ENCODE results near the gene FITM1.
A peak's percentile ranks its signal among the peaks of the same experiment; 100 is the strongest.

The FITM1 gene

DNA sequence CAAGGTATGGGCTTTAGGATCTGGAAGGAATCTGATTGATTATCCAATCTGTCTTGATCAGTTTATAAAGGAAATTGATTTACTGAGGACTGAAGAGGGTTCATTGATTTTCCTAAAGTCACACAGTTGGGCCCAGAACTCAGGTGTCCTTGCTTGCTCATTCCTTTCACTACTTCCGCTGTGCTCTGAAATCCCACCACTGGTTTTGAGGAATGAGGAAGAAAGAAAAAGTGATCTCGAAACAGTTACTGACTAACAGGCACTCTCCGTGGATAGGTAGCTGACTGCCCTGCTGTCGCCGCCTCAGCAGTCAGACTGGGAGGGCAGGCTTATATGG is at the start of gene FITM1:
Gene FITM1 (plus strand): TSS at position 280 of the 337 bp plus-strand sequence. CDS start 905 bp downstream, outside the sequence.
- DNase-seq: no peak

DNA sequence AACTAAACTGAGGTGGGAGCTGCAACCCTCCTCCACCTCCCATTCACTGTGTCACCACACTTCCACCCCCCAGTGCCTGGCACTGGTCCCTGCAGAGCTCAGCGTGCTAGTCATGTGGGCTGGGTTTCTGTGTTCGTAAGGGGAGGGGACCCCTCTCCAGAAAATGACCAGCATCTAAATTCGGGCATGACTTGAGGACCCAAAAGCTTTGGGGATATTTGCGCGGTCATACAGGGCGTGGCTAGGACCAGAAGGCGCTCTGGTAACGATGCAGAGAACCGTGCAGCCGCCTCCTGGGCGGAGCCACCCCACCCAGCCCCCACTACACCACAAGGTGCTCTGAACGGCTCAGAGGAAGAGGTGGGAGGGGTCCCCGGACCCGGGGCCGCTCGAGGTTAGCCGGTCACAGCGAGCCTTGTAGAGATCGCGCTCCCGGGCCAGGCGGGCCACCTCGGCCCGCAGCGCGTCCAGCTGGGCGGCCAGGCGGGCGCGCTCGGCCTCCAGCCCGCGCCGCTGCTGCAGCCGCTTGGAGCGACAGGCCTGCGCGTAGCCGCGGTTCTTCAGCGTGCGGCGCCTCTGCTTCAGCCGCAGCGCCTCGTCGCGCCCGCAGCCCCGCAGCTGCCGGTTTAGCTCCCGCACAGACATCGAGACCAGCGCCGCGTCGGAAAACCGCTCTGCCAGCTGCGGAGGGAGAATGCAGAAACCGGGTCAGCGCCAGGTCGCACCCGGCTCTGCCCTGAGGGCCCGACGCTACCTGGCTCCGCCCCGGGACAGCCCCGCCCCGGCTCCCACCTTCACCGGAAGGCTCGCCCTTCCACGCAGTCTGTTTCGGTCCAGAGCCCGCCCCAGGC is 49.3 kb upstream of the FITM1 start:
- peak; percentile 80 to 83 for DNase-seq

GRCh38 chr14:24081739-24082211 is 48.7 kb upstream of the FITM1 start:
- DNase-seq: no peak

DNA sequence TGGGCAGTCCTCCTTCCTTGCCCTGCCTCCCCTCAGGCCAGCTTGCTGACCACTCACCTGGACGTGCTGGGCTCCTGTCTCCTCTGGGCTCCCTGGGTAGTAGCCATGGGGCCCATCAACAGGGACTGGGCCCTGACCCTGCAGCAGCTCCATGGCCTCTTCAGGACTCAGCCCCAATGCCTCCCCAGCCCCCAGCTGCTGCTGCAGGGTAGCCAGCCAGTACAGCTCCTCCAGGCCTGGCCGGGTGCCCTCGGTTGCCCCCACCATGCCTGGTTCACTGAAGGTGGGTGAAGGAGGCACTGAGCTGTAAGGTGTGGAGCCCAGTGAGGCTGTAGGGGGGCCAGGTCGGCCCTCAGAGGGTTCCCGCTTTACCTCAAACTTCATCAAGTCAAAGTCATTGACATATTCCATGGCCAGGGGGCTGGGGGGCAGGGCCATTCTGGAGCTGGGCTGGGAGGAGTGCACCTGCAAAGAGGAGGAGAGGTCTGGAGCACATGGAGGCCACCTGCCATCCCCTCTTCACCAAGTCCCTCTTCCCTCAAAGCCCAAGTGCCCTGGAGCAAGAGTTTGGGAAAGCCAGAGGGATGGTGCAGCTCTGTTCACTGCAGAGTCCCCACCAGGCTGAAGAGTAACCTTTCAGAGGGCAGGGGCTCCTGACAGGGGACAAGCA is 47.9 kb upstream of the FITM1 start:
- DNase-seq: no peak

- DNase-seq: no peak
These were observed 47.0 kb upstream of the FITM1 start for GRCh38 chr14:24083462-24083861.

DNA sequence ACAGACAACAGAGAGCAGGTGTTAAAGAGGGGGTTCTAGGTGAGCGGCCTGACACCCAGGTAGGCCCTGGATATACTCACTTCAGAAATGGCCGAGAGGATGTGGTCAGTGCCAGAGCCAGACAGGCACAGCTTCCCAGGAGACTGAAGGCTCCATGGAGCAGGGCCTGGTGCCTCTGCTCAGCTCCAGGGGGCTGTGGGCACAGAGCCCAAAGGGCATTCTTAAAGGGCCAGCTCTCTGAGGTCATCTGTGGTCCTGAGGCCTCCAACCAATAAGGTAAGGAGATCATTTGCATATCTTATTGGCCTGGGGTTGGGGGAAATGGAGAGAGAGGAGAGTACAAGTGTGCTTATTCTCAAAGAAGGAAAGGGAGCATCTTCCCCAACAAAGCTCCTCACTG is 46.0 kb upstream of the FITM1 start:
- DNase-seq: no peak

GRCh38 chr14:24085215-24085614 is 45.2 kb upstream of the FITM1 start:
- DNase-seq: no peak

DNA sequence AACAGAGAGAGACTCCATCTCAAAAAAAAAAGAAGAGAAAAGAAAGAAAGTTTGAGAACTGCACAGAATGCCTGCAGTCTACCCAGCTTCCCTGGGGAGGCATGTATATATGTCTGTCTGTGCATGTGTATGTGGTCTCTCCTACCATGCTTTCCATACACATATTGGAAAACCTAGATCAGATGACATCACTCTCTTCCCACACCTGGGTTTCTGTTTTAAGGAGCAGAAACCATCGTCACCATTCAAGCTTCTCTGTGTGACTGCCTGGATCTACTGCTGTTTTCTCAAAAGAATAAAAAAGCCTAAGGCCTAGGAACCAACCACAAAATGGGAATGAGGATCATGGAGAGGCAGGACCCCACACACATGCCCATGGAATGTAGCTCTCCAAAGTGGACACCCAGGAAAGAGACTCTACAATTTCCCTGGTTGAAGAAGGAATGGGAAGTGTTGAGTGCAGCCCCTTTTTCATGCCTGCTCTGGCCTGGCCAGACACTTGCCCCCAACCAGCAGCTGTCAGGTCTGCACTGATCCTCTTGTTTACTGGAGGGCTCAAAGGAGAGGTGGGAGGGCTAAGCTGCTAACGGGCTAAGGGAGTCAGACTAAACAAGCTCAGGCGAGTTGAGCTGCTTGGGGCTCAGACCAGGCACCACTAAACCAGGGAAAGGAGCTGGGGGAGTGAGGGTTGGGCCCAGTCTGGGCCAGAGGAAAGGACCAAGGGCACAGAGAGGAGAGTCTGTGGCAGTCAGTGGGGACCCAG is 44.1 kb upstream of the FITM1 start:
- DNase-seq: no peak

DNA sequence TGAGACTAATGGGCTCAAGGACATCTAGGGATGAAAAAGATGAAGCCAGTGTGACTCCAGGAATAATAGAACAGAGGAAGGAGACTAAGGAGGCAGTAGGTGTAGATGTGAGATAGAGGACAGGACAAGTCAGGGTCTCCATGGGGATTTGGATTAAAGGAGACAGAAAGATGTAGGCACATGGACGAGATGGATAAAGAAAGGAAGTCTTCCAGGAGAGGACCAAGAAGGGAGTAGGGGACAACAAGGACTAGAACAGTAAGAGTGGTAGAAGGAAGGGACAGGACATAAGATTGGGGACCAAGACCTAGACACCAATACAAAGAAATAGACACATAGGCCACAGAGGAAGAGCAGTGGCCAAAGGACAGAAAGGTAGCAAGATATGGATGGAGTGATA is 43.5 kb upstream of the FITM1 start:
- no peak for DNase-seq

- DNase-seq: no peak
These were observed 42.4 kb upstream of the FITM1 start for GRCh38 chr14:24088095-24088494.

GRCh38 chr14:24089890-24090289 is 40.6 kb upstream of the FITM1 start:
- DNase-seq: no peak

- no peak for DNase-seq
These were observed 38.4 kb upstream of the FITM1 start for GRCh38 chr14:24092110-24092504.

DNA sequence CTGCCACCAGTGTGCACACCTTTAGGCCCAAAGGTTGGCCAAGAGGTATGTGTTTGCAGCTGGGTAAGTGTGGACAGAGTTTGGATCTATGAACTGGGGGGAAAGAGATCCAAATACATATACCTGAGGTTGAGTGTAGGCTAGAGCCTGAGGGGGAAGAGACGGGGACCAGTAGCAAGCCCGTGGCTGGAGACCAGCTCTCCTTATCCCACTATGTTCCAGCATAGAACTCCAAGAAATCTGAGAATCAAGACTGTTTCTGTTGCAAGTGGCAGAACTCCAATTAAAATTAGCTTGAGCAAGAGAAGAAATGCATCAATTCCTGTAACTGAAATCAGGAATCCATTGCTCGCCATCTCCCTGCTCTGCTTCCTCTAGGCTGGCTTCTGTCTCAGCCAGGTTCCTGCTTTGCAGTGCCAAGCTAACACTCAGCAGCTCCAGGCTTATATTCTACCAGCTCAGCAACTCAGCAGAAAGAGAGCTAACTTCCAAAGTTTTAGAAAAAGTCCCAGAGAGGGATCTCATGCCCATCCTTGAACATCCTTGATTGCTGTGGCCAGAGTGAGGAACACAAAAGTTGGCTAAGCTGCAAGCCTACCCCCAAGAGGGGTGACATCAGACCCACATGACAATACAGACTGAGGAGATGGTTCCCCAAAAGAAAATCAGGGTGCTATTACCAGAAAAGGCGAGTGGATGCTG is 37.8 kb upstream of the FITM1 start:
- DNase-seq: no peak

DNA sequence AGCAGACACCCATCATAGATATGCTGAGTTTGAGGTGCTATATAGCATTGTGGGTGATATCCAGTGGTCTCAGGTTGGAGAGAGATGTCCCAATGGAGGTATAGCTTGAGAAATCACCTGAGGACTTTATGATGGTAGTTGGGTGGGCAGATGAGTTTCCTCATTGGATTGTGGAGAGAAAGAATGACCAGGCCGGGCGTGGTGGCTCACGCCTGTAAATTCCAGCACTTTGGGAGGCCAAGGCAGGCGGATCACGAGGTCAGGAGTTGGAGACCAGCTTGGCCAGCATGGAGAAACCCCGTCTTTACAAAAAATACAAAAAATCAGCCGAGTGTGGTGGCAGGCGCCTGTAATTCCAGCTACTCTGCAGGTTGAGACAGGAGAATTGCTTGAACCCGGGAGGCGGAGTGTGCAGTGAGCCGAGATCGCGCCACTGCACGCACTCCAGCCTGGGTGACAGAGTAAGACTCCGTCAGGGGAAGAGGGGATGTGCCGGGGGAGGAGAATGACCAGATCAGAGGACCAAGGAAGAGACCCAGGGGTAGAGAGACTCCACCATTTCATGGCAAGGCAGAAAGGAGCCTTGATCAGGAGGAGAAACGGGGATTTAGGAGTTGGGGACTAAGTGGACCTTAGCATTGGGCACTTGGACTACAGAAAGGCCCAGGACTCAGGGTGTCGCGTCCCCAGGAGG is 37.1 kb upstream of the FITM1 start:
- peak in 1 of 2 experiments; percentile 13 for DNase-seq

DNA sequence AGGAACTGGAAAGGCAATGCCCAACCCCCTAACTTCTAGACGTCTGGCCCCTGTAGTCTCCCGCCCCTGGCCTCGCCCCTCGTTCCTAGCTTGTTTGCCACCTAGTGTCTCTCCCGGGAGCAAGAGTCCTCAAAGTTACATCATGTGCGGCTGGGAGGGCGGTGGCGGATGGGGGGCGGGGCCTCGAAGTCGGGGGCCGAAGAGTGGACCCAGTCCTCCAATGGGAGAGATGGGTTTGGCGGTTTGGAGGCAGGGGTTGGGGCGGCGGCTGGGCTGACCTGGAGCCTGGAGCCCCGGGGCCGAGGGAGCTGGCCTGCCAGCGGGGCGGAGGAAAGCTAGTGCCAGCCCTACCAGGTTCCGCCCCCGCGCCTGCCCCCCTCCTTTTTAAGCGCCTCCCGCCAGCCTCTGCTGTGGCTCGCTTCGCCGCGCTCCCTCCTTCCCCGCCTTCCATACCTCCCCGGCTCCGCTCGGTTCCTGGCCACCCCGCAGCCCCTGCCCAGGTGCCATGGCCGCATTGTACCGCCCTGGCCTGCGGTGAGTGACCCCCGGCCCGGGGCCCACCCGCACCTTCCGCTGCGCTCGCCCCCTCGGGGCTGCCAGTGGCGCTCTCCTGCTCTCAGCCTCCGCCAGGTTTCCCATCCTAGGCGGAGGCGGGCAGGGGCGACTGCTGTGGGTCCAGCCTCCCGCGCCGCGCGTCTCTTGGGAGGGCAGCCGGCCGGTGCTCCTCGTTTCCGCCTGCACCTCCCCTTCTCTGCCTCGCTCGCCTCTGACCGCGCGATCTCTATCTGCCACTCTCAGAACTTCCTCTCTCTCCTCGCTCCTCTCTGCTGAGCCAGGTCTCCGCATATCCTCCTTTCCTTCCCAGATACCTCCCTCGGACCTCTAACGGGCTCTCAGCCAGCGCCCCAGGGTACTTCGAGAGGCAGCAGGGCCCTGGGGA is 36.3 kb upstream of the FITM1 start, which contains the start of gene PCK2:
Gene PCK2 (plus strand): TSS at position 411 of the 940 bp plus-strand sequence. CDS start 95 bp downstream, at position 506.
- DNase-seq: peak; percentile 91 to 93

DNA sequence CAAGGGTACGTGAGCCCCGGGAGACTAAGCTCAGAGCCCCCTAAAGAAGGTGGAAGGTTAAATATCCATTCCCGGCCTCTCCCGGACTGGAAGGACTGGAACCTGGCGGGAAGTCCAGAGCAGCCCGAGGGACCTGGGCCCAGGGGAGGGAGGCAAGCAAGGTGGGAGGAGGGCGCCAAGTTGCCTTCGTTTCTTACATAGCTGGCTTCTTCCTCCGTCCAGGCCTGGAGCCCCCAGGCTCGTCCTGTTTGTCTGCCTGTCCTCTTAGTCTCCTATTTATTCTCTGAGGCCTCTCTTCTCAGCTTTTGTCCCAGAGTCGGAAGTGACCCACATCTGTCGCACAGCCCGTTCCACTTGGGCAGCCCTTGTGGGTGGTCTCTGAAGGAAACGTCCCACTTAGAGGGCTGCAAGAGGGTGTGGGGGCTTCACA is 35.6 kb upstream of the FITM1 start:
- peak in 1 of 2 experiments; percentile 26 for DNase-seq

DNA sequence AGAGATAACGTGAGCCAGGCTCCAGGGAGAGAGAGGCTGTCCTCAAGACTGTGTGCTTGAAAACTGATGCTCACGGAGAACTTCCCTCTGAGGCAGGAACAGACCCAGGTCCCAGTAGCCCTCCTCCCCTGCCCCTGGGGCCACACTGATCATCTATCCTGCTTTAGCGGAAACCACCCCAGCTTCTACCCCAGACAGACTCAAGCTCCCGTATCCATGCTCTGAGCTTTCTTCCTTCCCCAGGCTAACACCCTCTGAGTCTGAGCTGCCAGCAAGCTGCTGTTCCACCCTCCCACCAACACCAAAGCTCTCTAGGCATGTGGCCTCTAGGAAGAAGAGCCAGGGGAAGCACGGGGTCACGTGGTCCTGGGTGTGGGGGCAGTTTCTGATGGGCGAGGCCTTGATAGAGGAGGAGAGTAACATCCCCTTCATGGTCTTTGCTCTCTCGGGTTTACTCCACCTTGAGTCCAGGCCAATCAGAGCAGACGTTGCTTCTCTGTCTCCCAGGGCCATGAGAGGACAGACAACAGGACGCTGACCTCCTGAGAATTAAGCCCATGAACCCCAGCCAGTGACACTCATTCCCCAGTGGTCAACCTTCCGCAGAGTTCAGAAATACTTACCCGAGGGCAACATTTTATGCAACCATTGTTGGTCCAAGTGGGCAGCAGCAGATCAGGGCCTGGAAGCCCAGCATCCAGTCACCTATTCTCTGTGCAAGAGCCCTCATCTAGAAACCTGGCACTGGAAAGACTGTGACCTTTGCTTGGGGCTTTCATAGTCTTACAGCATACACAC is 35.0 kb upstream of the FITM1 start:
- DNase-seq: peak; percentile 74 to 83

- no peak for DNase-seq
These were observed 33.8 kb upstream of the FITM1 start for GRCh38 chr14:24096545-24097181.

GRCh38 chr14:24098229-24098926 is 32.1 kb upstream of the FITM1 start:
- DNase-seq: no peak

Measured in activated CD4-positive, alpha-beta T cell treated with anti-CD3 and anti-CD28 coated beads, Interleukin-2, amount 50 U/mL, for 48 hours (primary cell).